Fibroblast of lung (primary cell): ENCODE measurements around the gene ENPP4.

Experiments
- CTCF ChIP-seq, 2 donors: IDR thresholded peaks in 1 of 2; conservative IDR thresholded peaks in 1 of 2; 1 replicate in 1 of 2; 2 replicates in 1 of 2; pipeline ENCODE4 v1.5.1; 2011 to 2012; ENCODE audit warnings: low read length in 2 of 2, control low read depth in 1 of 2, inconsistent platforms in 1 of 2, low read depth in 1 of 2, mild to moderate bottlenecking in 1 of 2
- EZH2 ChIP-seq: IDR thresholded peaks from 2 replicates; pipeline ENCODE4 v1.5.1; 2012; ENCODE audit warnings: low read length, control low read depth, mild to moderate bottlenecking; ENCODE audit errors: missing control alignments

- TF ChIP-seq CTCF (conservative IDR thresholded peaks at IDR 0.05 in 1 of 2, IDR thresholded peaks at IDR 0.05 in 1 of 2; ENCODE audit: low read depth in 1 of 2, low read length in 2 of 2) (no peak), EZH2 (no peak)
Measured at GRCh38 chr6:46091080-46091478, 38.7 kb upstream of the ENPP4 start.
